ENCODE measurements around the gene BCL2L12. TPM values are rescaled to one million over a fixed set of nuclear protein-coding genes. Genes with fewer than 3 reads are reported as not detected.

BCL2L12 gene
- total RNA-seq, 1 experiment from 2014 or later, result 93.9 TPM

- peak within 1 kb of the TSS; percentile 80 for H3K4me2 ChIP-seq (ENCODE audit: low read length)
- no peaks in the 10 kb centered on the region for H3K9me3 ChIP-seq (ENCODE audit: control insufficient read depth in 1 of 2, insufficient read depth in 1 of 2, low read depth in 1 of 2, low read length in 2 of 2)
- H3K9me2 ChIP-seq (ENCODE audit: insufficient read depth), result no peaks in the 10 kb centered on the region
- peak within 1 kb of the TSS; percentile 36; the same call in 1 of the 2 replicates for H3K27ac ChIP-seq (ENCODE audit: low read depth, low read length)
- DNase-seq (ENCODE audit: low read depth, low spot score) (no peak), ATAC-seq (peak; percentile 70)
- BruUV-seq (replicated peaks), result no TSS peak
- no peaks in the 10 kb centered on the region for H4K20me1 ChIP-seq (ENCODE audit: insufficient read depth)
- peaks cover 14 to 15% of the 10 kb centered on the region in 2 experiments; a peak in 3 of 4 replicates for H3K36me3 ChIP-seq (ENCODE audit: control insufficient read depth in 1 of 2, insufficient read depth in 2 of 2, low read length in 2 of 2)
- H3K4me3 ChIP-seq (replicated peaks in 1 of 2; ENCODE audit: low read depth in 1 of 2, low read length in 2 of 2), result peak within 1 kb of the TSS; percentile 28 to 58
- H2AFZ ChIP-seq (ENCODE audit: low read depth, low read length, poor library complexity, severe bottlenecking), result no peak within 1 kb of the TSS
- peaks cover 0 to 26% of the 10 kb centered on the region in 2 experiments; a peak in 2 of 4 replicates for H3K4me1 ChIP-seq (ENCODE audit: control insufficient read depth in 1 of 2, insufficient read depth in 2 of 2, low read length in 2 of 2)
- peak; percentile 54 for TF ChIP-seq POLR2AphosphoS5 (IDR thresholded peaks at IDR 0.05; ENCODE audit: low read depth, low read length)
- TF ChIP-seq JUND (IDR thresholded peaks at IDR 0.05), result no peak
- no peak for TF ChIP-seq ZNF274 (IDR thresholded peaks at IDR 0.05; ENCODE audit: low read depth, low read length)
- TF ChIP-seq CBX3 (IDR thresholded peaks at IDR 0.05; ENCODE audit: low read depth), result no peak
- ChIA-PET CTCF (interaction anchor here (1.2 kb wide), 1 partner anchor 10 kb away, joined by 3 read pairs; no protein-coding TSS in a partner anchor), POLR2A (no interaction called here), RAD21 (ENCODE audit: low non-redundant PET in 1 of 2, low total read pairs in 2 of 2, uncharacterized antibody in 2 of 2, unreplicated experiment in 2 of 2) (no interaction called here)
- H3K79me2 ChIP-seq (ENCODE audit: insufficient read depth, low read length), result peaks cover 4% of the 10 kb centered on the region; the same call in 1 of the 2 replicates
- intact Hi-C loops (cut with micrococcal nuclease), result no loop called here
- no peaks in the 10 kb centered on the region for H3K27me3 ChIP-seq (ENCODE audit: insufficient read depth, low read length)
- peak within 1 kb of the TSS; percentile 59 for H3K9ac ChIP-seq (ENCODE audit: low read length)
Observed at GRCh38 chr19:49690656-49691242, 25.0 kb downstream of the BCL2L12 start, which contains the start of gene CPT1C. CPT1C (plus strand) TSS chr19:49691116; CDS start chr19:49692253, 1,137 bp downstream.

GRCh38 chr19:49691243-49692146 is 25.8 kb downstream of the BCL2L12 start:
- intact Hi-C loops (cut with micrococcal nuclease), result no loop called here
- peak overlapping the region; percentile 59 for H3K9ac ChIP-seq (ENCODE audit: low read length)
- TF ChIP-seq ELF1 (IDR thresholded peaks at IDR 0.05; ENCODE audit: borderline replicate concordance, low read depth), result no peak
- no peak for TF ChIP-seq CBX3 (IDR thresholded peaks at IDR 0.05; ENCODE audit: low read depth)
- TF ChIP-seq SRF (IDR thresholded peaks at IDR 0.05; ENCODE audit: low read depth), result no peak
- TF ChIP-seq FOSL1 (IDR thresholded peaks at IDR 0.05; ENCODE audit: low read depth), result no peak
- no peak for TF ChIP-seq POLR2AphosphoS5 (IDR thresholded peaks at IDR 0.05; ENCODE audit: low read depth, low read length)
- no peak for TF ChIP-seq EZH2 (IDR thresholded peaks at IDR 0.05)
- TF ChIP-seq SP1 (IDR thresholded peaks at IDR 0.05; ENCODE audit: low read depth), result no peak
- TF ChIP-seq REST (IDR thresholded peaks at IDR 0.05; ENCODE audit: low read depth), result no peak
- no peak for TF ChIP-seq CTCF (IDR thresholded peaks at IDR 0.05 in 2 of 3, conservative IDR thresholded peaks at IDR 0.05 in 1 of 3; ENCODE audit: borderline replicate concordance in 1 of 3, insufficient read depth in 1 of 3, low read depth in 2 of 3, low read length in 2 of 3)
- no peak for TF ChIP-seq RAD21 (IDR thresholded peaks at IDR 0.05; ENCODE audit: low read depth)

More at GRCh38 chr19:49691243-49692146, 25.8 kb downstream of the BCL2L12 start:
- DNase-seq (ENCODE audit: low read depth, low spot score) (no peak), ATAC-seq (no peak)
- H3K79me2 ChIP-seq (ENCODE audit: insufficient read depth, low read length), result no peaks in the 10 kb centered on the region
- BruUV-seq (replicated peaks), result no TSS peak
- no peak overlapping the region; the same call in 1 of the 2 replicates for H3K27ac ChIP-seq (ENCODE audit: low read depth, low read length)
- H3K4me2 ChIP-seq (ENCODE audit: low read length), result peak overlapping the region; percentile 80
- no peaks in the 10 kb centered on the region for H3K9me3 ChIP-seq (ENCODE audit: control insufficient read depth in 1 of 2, insufficient read depth in 1 of 2, low read depth in 1 of 2, low read length in 2 of 2)
- no peaks in the 10 kb centered on the region for H3K27me3 ChIP-seq (ENCODE audit: insufficient read depth, low read length)
- RAD21 ChIA-PET (ENCODE audit: low non-redundant PET in 1 of 2, low total read pairs in 2 of 2, uncharacterized antibody in 2 of 2, unreplicated experiment in 2 of 2), result interaction anchor here in 1 of 2 experiments (0.6 kb wide), 1 partner anchor 172 kb away, joined by 3 read pairs; no protein-coding TSS in a partner anchor
- no peak overlapping the region for H2AFZ ChIP-seq (ENCODE audit: low read depth, low read length, poor library complexity, severe bottlenecking)
- H3K4me1 ChIP-seq (ENCODE audit: control insufficient read depth in 1 of 2, insufficient read depth in 2 of 2, low read length in 2 of 2), result peaks cover 0 to 26% of the 10 kb centered on the region in 2 experiments; a peak in 2 of 4 replicates
- no peaks in the 10 kb centered on the region for H3K9me2 ChIP-seq (ENCODE audit: insufficient read depth)
- H3K4me3 ChIP-seq (replicated peaks in 1 of 2; ENCODE audit: low read depth in 1 of 2, low read length in 2 of 2), result peak overlapping the region; percentile 28 to 58
- peaks cover 8 to 11% of the 10 kb centered on the region in 2 experiments; a peak in 2 of 4 replicates for H3K36me3 ChIP-seq (ENCODE audit: control insufficient read depth in 1 of 2, insufficient read depth in 2 of 2, low read length in 2 of 2)
- POLR2A ChIA-PET, result no interaction called here
- H4K20me1 ChIP-seq (ENCODE audit: insufficient read depth), result no peaks in the 10 kb centered on the region
- CTCF ChIA-PET, result interaction anchor here (1.2 kb wide), 1 partner anchor 11 kb away, joined by 3 read pairs; no protein-coding TSS in a partner anchor
